Measurements from ENCODE around the gene SFXN1. TPM values are rescaled to one million over a fixed set of nuclear protein-coding genes. Genes with fewer than 3 reads are reported as not detected.

Gene SFXN1
- polyA plus RNA-seq, 3 donors, result 5.8 to 10.3 (median 8.3) TPM

DNA sequence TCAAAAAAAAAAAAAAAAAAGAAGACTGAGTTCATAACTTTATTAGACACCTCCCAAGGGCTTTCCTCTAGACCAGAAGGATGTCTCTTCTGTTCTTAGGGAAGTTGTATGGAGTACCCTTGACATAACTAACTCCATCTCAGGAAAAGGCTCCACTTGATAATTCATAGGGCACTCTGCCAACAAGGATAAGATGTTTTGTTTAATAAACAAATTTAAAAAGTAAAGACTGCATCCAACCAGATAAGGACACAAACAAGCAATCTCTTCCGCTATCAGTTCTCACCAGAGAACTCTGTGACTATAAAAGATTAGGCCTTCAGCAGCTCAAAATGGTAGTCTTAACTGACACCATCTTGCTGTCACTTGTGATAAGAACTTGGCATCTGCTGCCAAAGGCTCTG is 65.8 kb downstream of the SFXN1 start:
- Mint-ChIP-seq H3K4me3 (peak overlapping the region in 1 of 2 donors; percentile 13), H3K9me3 (peaks cover 0 to 1% (median 0%) of the 10 kb centered on the region in 7 donors), H3K27ac (no peak overlapping the region), H3K36me3 (no peaks in the 10 kb centered on the region), H3K27me3 (ENCODE audit: low read depth in 3 of 3) (peaks cover 20 to 24% (median 23%) of the 10 kb centered on the region in 3 donors), H3K4me1 (peaks cover 12% of the 10 kb centered on the region)
- no peak overlapping the region for H3K4me3 ChIP-seq (replicated peaks in 1 of 3; ENCODE audit: low read depth in 2 of 3, low read length in 3 of 3)
- no peak overlapping the region for H3K27ac ChIP-seq (ENCODE audit: low read depth in 1 of 2, low read length in 2 of 2)
- H3K9me3 ChIP-seq (replicated peaks in 1 of 2; ENCODE audit: control insufficient read depth in 1 of 2, insufficient read depth in 1 of 2, low read length in 2 of 2), result no peaks in the 10 kb centered on the region
- no peaks in the 10 kb centered on the region for H3K4me1 ChIP-seq (ENCODE audit: control insufficient read depth in 1 of 2, insufficient read depth in 2 of 2, low read length in 2 of 2)
- H4K20me1 ChIP-seq (ENCODE audit: insufficient read depth, low read length), result no peaks in the 10 kb centered on the region
- no peak for DNase-seq
- H3K9ac ChIP-seq (ENCODE audit: insufficient read depth, low read length, poor library complexity, severe bottlenecking), result no peak overlapping the region
- 100% methylated on average over 1 of the region's 1 CpG for WGBS (ENCODE audit: insufficient coverage)
- intact Hi-C loops (cut with micrococcal nuclease), result no loop called here
- TF ChIP-seq, protein P1, sequence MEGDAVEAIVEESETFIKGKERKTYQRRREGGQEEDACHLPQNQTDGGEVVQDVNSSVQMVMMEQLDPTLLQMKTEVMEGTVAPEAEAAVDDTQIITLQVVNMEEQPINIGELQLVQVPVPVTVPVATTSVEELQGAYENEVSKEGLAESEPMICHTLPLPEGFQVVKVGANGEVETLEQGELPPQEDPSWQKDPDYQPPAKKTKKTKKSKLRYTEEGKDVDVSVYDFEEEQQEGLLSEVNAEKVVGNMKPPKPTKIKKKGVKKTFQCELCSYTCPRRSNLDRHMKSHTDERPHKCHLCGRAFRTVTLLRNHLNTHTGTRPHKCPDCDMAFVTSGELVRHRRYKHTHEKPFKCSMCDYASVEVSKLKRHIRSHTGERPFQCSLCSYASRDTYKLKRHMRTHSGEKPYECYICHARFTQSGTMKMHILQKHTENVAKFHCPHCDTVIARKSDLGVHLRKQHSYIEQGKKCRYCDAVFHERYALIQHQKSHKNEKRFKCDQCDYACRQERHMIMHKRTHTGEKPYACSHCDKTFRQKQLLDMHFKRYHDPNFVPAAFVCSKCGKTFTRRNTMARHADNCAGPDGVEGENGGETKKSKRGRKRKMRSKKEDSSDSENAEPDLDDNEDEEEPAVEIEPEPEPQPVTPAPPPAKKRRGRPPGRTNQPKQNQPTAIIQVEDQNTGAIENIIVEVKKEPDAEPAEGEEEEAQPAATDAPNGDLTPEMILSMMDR (IDR thresholded peaks at IDR 0.05), result no peak
- H2AFZ ChIP-seq (ENCODE audit: insufficient read depth, low read depth, low read length, poor library complexity, severe bottlenecking), result no peak overlapping the region
- peaks cover 13 to 14% of the 10 kb centered on the region in 2 donors for H3K27me3 ChIP-seq (ENCODE audit: control insufficient read depth in 2 of 2, insufficient read depth in 2 of 2, low read length in 2 of 2)
- H3K4me2 ChIP-seq (replicated peaks; ENCODE audit: extremely low read depth, low read length, poor library complexity, severe bottlenecking), result no peak overlapping the region
- no peaks in the 10 kb centered on the region for H3K36me3 ChIP-seq (replicated peaks in 1 of 2; ENCODE audit: control insufficient read depth in 1 of 2, insufficient read depth in 2 of 2, low read length in 2 of 2)
- no peaks in the 10 kb centered on the region for H3K79me2 ChIP-seq (ENCODE audit: insufficient read depth, low read length)

DNA sequence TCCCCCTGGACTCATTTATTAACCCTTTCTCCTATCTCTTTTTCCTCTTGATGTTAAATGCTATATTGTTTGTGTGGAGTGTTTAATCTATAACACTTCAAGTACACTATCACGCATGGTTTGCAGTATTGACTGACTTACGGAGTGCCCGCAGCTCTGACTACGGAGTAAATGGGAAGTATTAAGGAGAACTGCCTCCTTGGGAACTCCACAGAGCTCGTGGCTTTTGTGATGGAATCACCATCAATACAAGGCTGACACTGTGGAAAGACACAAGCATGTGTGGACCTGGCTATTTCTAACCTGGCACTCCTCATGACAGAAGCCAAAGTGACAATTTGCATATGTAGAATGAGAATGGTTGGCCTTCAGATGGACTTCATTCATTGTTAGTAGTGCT is 66.2 kb downstream of the SFXN1 start:
- no peak for DNase-seq
- Histone ChIP-seq H3K27me3 (ENCODE audit: control insufficient read depth in 2 of 2, insufficient read depth in 2 of 2, low read length in 2 of 2) (peaks cover 13 to 14% of the 10 kb centered on the region in 2 donors), H4K20me1 (ENCODE audit: insufficient read depth, low read length) (no peaks in the 10 kb centered on the region), H3K79me2 (ENCODE audit: insufficient read depth, low read length) (no peaks in the 10 kb centered on the region), H3K9ac (ENCODE audit: insufficient read depth, low read length, poor library complexity, severe bottlenecking) (no peak overlapping the region), H3K4me3 (replicated peaks in 1 of 3; ENCODE audit: low read depth in 2 of 3, low read length in 3 of 3) (no peak overlapping the region), H3K9me3 (replicated peaks in 1 of 2; ENCODE audit: control insufficient read depth in 1 of 2, insufficient read depth in 1 of 2, low read length in 2 of 2) (no peaks in the 10 kb centered on the region), H3K36me3 (replicated peaks in 1 of 2; ENCODE audit: control insufficient read depth in 1 of 2, insufficient read depth in 2 of 2, low read length in 2 of 2) (no peaks in the 10 kb centered on the region), H3K27ac (ENCODE audit: low read depth in 1 of 2, low read length in 2 of 2) (no peak overlapping the region), H3K4me2 (replicated peaks; ENCODE audit: extremely low read depth, low read length, poor library complexity, severe bottlenecking) (no peak overlapping the region), H3K4me1 (ENCODE audit: control insufficient read depth in 1 of 2, insufficient read depth in 2 of 2, low read length in 2 of 2) (no peaks in the 10 kb centered on the region), H2AFZ (ENCODE audit: insufficient read depth, low read depth, low read length, poor library complexity, severe bottlenecking) (no peak overlapping the region)
- 93% methylated on average over 4 of the region's 5 CpGs for WGBS (ENCODE audit: insufficient coverage)
- Mint-ChIP-seq H3K4me1 (peaks cover 12% of the 10 kb centered on the region), H3K27ac (no peak overlapping the region), H3K27me3 (ENCODE audit: low read depth in 3 of 3) (peaks cover 20 to 28% (median 27%) of the 10 kb centered on the region in 3 donors), H3K36me3 (no peaks in the 10 kb centered on the region), H3K4me3 (peak overlapping the region in 1 of 2 donors; percentile 13), H3K9me3 (peaks cover 0 to 1% (median 0%) of the 10 kb centered on the region in 7 donors)
- TF ChIP-seq, protein P1 (IDR thresholded peaks at IDR 0.05), result no peak
- intact Hi-C loops (cut with micrococcal nuclease), result no loop called here

Data from CD14-positive monocyte (primary cell).